Smooth muscle cell of the brain vasculature (primary cell): Measurements from ENCODE around the gene LCN9.
"Not testable (repeated sequence)": the region's sequence is repeated elsewhere in the genome, so short reads cannot be mapped to it uniquely, and the experiment has no call there.

Experiments used
- DNase-seq: peaks from one replicate; pipeline ENCODE4 v3.0.0-alpha.2; 2012; ENCODE audit warnings: low read depth, low spot score

The LCN9 gene

GRCh38 chr9:135662758-135663450 is at the start of gene LCN9:
Gene LCN9, plus strand, starts transcription at chr9:135663309. Its CDS starts 13 bp downstream, at chr9:135663322.
- no peak for DNase-seq

- no peak for DNase-seq
These were observed 48.9 kb upstream of the LCN9 start for GRCh38 chr9:135613946-135614805.

GRCh38 chr9:135614821-135615665 is 48.1 kb upstream of the LCN9 start:
- DNase-seq = no peak

GRCh38 chr9:135615666-135616618 is 47.2 kb upstream of the LCN9 start:
- no peak for DNase-seq

- DNase-seq = no peak
These were observed 46.2 kb upstream of the LCN9 start for GRCh38 chr9:135616619-135617537.

- no peak for DNase-seq
These were observed 45.6 kb upstream of the LCN9 start for GRCh38 chr9:135617538-135617900.

- no peak for DNase-seq
These were observed 45.1 kb upstream of the LCN9 start for GRCh38 chr9:135617991-135618411.

- no peak for DNase-seq
These were observed 44.1 kb upstream of the LCN9 start for GRCh38 chr9:135618866-135619598.

GRCh38 chr9:135619599-135619886 is 43.6 kb upstream of the LCN9 start:
- no peak for DNase-seq

GRCh38 chr9:135620558-135620957 is 42.6 kb upstream of the LCN9 start:
- DNase-seq = no peak

GRCh38 chr9:135622415-135623020 is 40.6 kb upstream of the LCN9 start:
- no peak for DNase-seq

- DNase-seq = no peak
These were observed 38.8 kb upstream of the LCN9 start for GRCh38 chr9:135624282-135624681.

- DNase-seq = no peak
These were observed 30.3 kb upstream of the LCN9 start for GRCh38 chr9:135632841-135633240.

- not testable (repeated sequence) for DNase-seq
These were observed 26.1 kb upstream of the LCN9 start for GRCh38 chr9:135636930-135637530.

GRCh38 chr9:135639196-135639595 is 23.9 kb upstream of the LCN9 start, which contains the start of gene GLT6D1:
Gene GLT6D1, minus strand, starts transcription at chr9:135639540. Its CDS starts 353 bp downstream, at chr9:135639187.
- no peak for DNase-seq

GRCh38 chr9:135641047-135641446 is 22.1 kb upstream of the LCN9 start:
- DNase-seq = no peak

- DNase-seq = no peak
These were observed 21.4 kb upstream of the LCN9 start for GRCh38 chr9:135641745-135642144.

GRCh38 chr9:135644631-135645218 is 18.4 kb upstream of the LCN9 start:
- no peak for DNase-seq
